GM23338 (cell line): ENCODE data around the gene PIR. TPM values are rescaled to one million over a fixed set of nuclear protein-coding genes. Genes with fewer than 3 reads are reported as not detected.

Source experiments
- ATAC-seq: fragments of 200-7000 bp; cut with Tn5 transposase; 3 replicates; pipeline ENCODE4 v1.9.1; 2020
- DNase-seq: peaks from one replicate; pipeline ENCODE4 v3.0.0-alpha.2; 2015; ENCODE audit warnings: low spot score
- H2AFZ ChIP-seq: fragments of 200-600 bp; sonication (generic); 2 replicates; pipeline ENCODE4 v1.8.0; 2016; ENCODE audit warnings: antibody characterized with exemption, mild to moderate bottlenecking, moderate library complexity
- H3F3A ChIP-seq: fragments of 200-600 bp; sonication (generic); replicated peaks from 2 replicates; pipeline ENCODE4 v1.8.0; 2017; ENCODE audit warnings: antibody characterized with exemption, mixed run types, low read depth
- H3K27ac ChIP-seq: fragments of 200-600 bp; sonication (generic); 2 replicates; pipeline ENCODE4 v1.6.1; 2016; ENCODE audit warnings: low read depth
- H3K27me3 ChIP-seq: fragments of 200-600 bp; sonication (generic); 2 replicates; pipeline ENCODE4 v1.8.0; 2016; ENCODE audit warnings: mild to moderate bottlenecking, mixed run types, moderate library complexity; ENCODE audit not compliant: insufficient read depth
- H3K36me3 ChIP-seq: fragments of 200-600 bp; sonication (generic); 2 replicates; pipeline ENCODE4 v1.8.0; 2016; ENCODE audit warnings: mild to moderate bottlenecking; ENCODE audit not compliant: insufficient read depth
- H3K4me1 ChIP-seq: fragments of 200-600 bp; sonication (generic); 2 replicates; pipeline ENCODE4 v1.8.0; 2016; ENCODE audit warnings: mild to moderate bottlenecking, moderate library complexity; ENCODE audit not compliant: insufficient read depth
- H3K4me2 ChIP-seq: fragments of 200-600 bp; sonication (generic); 2 replicates; pipeline ENCODE4 v1.7.1; 2017; ENCODE audit warnings: mixed run types
- H3K4me3 ChIP-seq: fragments of 200-600 bp; sonication (generic); 2 replicates; pipeline ENCODE4 v1.6.1; 2016; ENCODE audit warnings: mixed run types
- H3K79me2 ChIP-seq: fragments of 200-600 bp; sonication (generic); replicated peaks from 2 replicates; pipeline ENCODE4 v1.8.0; 2017; ENCODE audit warnings: mild to moderate bottlenecking; ENCODE audit not compliant: insufficient read depth
- H3K9me2 ChIP-seq: fragments of 200-600 bp; sonication (generic); 2 replicates; pipeline ENCODE4 v1.8.0; 2017; ENCODE audit not compliant: insufficient read depth
- H4K20me1 ChIP-seq: fragments of 200-600 bp; sonication (generic); replicated peaks from 2 replicates; pipeline ENCODE4 v1.8.0; 2017; ENCODE audit warnings: mild to moderate bottlenecking; ENCODE audit not compliant: insufficient read depth
- H3K27ac Mint-ChIP-seq: 2 replicates; pipeline ENCODE4 v1.8.0; 2020; ENCODE audit warnings: inconsistent platforms, mild to moderate bottlenecking, moderate library complexity, mixed read lengths
- H3K27me3 Mint-ChIP-seq: 3 replicates; pipeline ENCODE4 v1.8.0; 2022; ENCODE audit warnings: low read depth, mild to moderate bottlenecking, moderate library complexity, mixed read lengths, inconsistent platforms; ENCODE audit not compliant: insufficient read depth, poor library complexity
- H3K36me3 Mint-ChIP-seq: 3 replicates; pipeline ENCODE4 v1.8.0; 2021; ENCODE audit warnings: low read depth, mild to moderate bottlenecking, inconsistent platforms, moderate library complexity, mixed read lengths
- H3K4me1 Mint-ChIP-seq: 3 replicates; pipeline ENCODE4 v1.8.0; 2020; ENCODE audit warnings: mild to moderate bottlenecking, inconsistent platforms, mixed read lengths
- H3K4me3 Mint-ChIP-seq: 3 replicates; pipeline ENCODE4 v1.8.0; 2021; ENCODE audit warnings: moderate library complexity, mild to moderate bottlenecking, inconsistent platforms, mixed read lengths
- H3K9me3 Mint-ChIP-seq: 3 replicates; pipeline ENCODE4 v1.8.0; 2020; ENCODE audit warnings: moderate library complexity, mild to moderate bottlenecking, inconsistent platforms, mixed read lengths
- CREB1 ChIP-seq: fragments of 250-450 bp; sonication (Bioruptor Pico); IDR thresholded peaks from 2 replicates; pipeline ENCODE4 v1.5.0; 2020; ENCODE audit warnings: low read depth, mild to moderate bottlenecking, moderate library complexity
- ETS1 ChIP-seq: IDR thresholded peaks from 2 replicates; pipeline ENCODE4 v1.6.1; 2016; ENCODE audit warnings: antibody characterized with exemption
- EZH2 ChIP-seq: fragments of 200-600 bp; sonication (generic); IDR thresholded peaks from one replicate; pipeline ENCODE4 v1.8.0; 2017; ENCODE audit warnings: antibody characterized with exemption, mild to moderate bottlenecking, low read depth; ENCODE audit not compliant: unreplicated experiment
- EZH2phosphoT487 ChIP-seq: fragments of 200-600 bp; sonication (generic); IDR thresholded peaks from one replicate; pipeline ENCODE4 v1.8.1; 2018; ENCODE audit warnings: antibody characterized with exemption; ENCODE audit not compliant: unreplicated experiment
- JUNB ChIP-seq: IDR thresholded peaks from one replicate; pipeline ENCODE4 v1.6.1; 2016; ENCODE audit warnings: antibody characterized with exemption; ENCODE audit not compliant: unreplicated experiment
- NANOG ChIP-seq: IDR thresholded peaks from 2 replicates; pipeline ENCODE4 v1.6.1; 2016; ENCODE audit warnings: antibody characterized with exemption, borderline replicate concordance
- POLR2AphosphoS5 ChIP-seq: IDR thresholded peaks from 2 replicates; pipeline ENCODE4 v1.6.1; 2016; ENCODE audit warnings: antibody characterized with exemption, low read depth
- REST ChIP-seq: IDR thresholded peaks from one replicate; pipeline ENCODE4 v1.6.1; 2018; ENCODE audit warnings: antibody characterized with exemption; ENCODE audit not compliant: unreplicated experiment
- STAT1 ChIP-seq: IDR thresholded peaks from one replicate; pipeline ENCODE4 v1.6.1; 2016; ENCODE audit warnings: antibody characterized with exemption; ENCODE audit not compliant: unreplicated experiment
- ZNF114 ChIP-seq: fragments of 250-450 bp; sonication (Bioruptor Pico); IDR thresholded peaks from 2 replicates; pipeline ENCODE4 v1.5.0; 2020; ENCODE audit warnings: mild to moderate bottlenecking, moderate library complexity
- ZNF331 ChIP-seq: fragments of 250-450 bp; sonication (Bioruptor Pico); IDR thresholded peaks from 2 replicates; pipeline ENCODE4 v1.5.0; 2020; ENCODE audit warnings: low read depth, mild to moderate bottlenecking, moderate library complexity
- polyA plus RNA-seq: library from polyadenylated mRNA; unstranded; fragments of >200 nt; fragmentation: Nextera tagmentation; extraction: Ambion mirVana; gene quantifications from 2 replicates; pipeline ENCODE4 v1.2.1, GENCODE V29; 2016
- total RNA-seq: library from RNA; depleted of rRNA; stranded (reverse); fragments of >200 nt; shearing (Covaris generic); gene quantifications from 2 replicates; pipeline ENCODE4 v1.2.3, GENCODE V29; 2014
- TF ChIP-seq, protein P1 (sequence below): fragments of 250-450 bp; sonication (Bioruptor Pico); IDR thresholded peaks from 2 replicates; pipeline ENCODE4 v1.5.0; 2020; ENCODE audit warnings: mild to moderate bottlenecking, moderate library complexity
- TF ChIP-seq, protein P2 (sequence below), 2 experiments: fragments of 200-600 bp in 1 of 2; sonication (generic) in 1 of 2; conservative IDR thresholded peaks; 2 replicates each; pipeline versions ENCODE4 v1.5.1 to v1.6.1; 2016 to 2017; ENCODE audit warnings: antibody characterized with exemption in 2 of 2, low read depth in 2 of 2, mild to moderate bottlenecking in 2 of 2, moderate library complexity in 1 of 2

PIR gene
- total and polyA plus RNA-seq, 2 experiments from 2014 or later = 13.1 to 25.2 TPM

- no peak for ATAC-seq
- no peak overlapping the region for H2AFZ ChIP-seq
- no peak for DNase-seq
- H3K9me3 Mint-ChIP-seq = no peaks in the 10 kb centered on the region
- H4K20me1 ChIP-seq = no peaks in the 10 kb centered on the region
- H3K36me3 Mint-ChIP-seq = no peaks in the 10 kb centered on the region
- H3K4me1 Mint-ChIP-seq = peaks cover 8% of the 10 kb centered on the region; the same call in 2 of the 3 replicates
- no peak overlapping the region for H3K4me3 ChIP-seq
- H3K27me3 ChIP-seq = no peaks in the 10 kb centered on the region
- TF ChIP-seq EZH2phosphoT487 (no peak), EZH2 (no peak), CREB1 (CRISPR knock-in tag) (no peak), POLR2AphosphoS5 (no peak), STAT1 (no peak), NANOG (no peak), JUNB (no peak), REST (no peak), ZNF331 (CRISPR knock-in tag) (no peak), ZNF114 (CRISPR knock-in tag) (no peak), ETS1 (no peak)
- TF ChIP-seq, protein P1, sequence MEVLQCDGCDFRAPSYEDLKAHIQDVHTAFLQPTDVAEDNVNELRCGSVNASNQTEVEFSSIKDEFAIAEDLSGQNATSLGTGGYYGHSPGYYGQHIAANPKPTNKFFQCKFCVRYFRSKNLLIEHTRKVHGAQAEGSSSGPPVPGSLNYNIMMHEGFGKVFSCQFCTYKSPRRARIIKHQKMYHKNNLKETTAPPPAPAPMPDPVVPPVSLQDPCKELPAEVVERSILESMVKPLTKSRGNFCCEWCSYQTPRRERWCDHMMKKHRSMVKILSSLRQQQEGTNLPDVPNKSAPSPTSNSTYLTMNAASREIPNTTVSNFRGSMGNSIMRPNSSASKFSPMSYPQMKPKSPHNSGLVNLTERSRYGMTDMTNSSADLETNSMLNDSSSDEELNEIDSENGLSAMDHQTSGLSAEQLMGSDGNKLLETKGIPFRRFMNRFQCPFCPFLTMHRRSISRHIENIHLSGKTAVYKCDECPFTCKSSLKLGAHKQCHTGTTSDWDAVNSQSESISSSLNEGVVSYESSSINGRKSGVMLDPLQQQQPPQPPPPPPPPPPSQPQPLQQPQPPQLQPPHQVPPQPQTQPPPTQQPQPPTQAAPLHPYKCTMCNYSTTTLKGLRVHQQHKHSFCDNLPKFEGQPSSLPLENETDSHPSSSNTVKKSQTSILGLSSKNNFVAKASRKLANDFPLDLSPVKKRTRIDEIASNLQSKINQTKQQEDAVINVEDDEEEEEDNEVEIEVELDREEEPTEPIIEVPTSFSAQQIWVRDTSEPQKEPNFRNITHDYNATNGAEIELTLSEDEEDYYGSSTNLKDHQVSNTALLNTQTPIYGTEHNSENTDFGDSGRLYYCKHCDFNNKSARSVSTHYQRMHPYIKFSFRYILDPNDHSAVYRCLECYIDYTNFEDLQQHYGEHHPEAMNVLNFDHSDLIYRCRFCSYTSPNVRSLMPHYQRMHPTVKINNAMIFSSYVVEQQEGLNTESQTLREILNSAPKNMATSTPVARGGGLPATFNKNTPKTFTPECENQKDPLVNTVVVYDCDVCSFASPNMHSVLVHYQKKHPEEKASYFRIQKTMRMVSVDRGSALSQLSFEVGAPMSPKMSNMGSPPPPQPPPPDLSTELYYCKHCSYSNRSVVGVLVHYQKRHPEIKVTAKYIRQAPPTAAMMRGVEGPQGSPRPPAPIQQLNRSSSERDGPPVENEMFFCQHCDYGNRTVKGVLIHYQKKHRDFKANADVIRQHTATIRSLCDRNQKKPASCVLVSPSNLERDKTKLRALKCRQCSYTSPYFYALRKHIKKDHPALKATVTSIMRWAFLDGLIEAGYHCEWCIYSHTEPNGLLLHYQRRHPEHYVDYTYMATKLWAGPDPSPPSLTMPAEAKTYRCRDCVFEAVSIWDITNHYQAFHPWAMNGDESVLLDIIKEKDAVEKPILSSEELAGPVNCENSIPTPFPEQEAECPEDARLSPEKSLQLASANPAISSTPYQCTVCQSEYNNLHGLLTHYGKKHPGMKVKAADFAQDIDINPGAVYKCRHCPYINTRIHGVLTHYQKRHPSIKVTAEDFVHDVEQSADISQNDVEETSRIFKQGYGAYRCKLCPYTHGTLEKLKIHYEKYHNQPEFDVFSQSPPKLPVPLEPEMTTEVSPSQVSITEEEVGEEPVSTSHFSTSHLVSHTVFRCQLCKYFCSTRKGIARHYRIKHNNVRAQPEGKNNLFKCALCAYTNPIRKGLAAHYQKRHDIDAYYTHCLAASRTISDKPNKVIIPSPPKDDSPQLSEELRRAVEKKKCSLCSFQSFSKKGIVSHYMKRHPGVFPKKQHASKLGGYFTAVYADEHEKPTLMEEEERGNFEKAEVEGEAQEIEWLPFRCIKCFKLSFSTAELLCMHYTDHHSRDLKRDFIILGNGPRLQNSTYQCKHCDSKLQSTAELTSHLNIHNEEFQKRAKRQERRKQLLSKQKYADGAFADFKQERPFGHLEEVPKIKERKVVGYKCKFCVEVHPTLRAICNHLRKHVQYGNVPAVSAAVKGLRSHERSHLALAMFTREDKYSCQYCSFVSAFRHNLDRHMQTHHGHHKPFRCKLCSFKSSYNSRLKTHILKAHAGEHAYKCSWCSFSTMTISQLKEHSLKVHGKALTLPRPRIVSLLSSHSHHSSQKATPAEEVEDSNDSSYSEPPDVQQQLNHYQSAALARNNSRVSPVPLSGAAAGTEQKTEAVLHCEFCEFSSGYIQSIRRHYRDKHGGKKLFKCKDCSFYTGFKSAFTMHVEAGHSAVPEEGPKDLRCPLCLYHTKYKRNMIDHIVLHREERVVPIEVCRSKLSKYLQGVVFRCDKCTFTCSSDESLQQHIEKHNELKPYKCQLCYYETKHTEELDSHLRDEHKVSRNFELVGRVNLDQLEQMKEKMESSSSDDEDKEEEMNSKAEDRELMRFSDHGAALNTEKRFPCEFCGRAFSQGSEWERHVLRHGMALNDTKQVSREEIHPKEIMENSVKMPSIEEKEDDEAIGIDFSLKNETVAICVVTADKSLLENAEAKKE = no peak
- TF ChIP-seq, protein P2, sequence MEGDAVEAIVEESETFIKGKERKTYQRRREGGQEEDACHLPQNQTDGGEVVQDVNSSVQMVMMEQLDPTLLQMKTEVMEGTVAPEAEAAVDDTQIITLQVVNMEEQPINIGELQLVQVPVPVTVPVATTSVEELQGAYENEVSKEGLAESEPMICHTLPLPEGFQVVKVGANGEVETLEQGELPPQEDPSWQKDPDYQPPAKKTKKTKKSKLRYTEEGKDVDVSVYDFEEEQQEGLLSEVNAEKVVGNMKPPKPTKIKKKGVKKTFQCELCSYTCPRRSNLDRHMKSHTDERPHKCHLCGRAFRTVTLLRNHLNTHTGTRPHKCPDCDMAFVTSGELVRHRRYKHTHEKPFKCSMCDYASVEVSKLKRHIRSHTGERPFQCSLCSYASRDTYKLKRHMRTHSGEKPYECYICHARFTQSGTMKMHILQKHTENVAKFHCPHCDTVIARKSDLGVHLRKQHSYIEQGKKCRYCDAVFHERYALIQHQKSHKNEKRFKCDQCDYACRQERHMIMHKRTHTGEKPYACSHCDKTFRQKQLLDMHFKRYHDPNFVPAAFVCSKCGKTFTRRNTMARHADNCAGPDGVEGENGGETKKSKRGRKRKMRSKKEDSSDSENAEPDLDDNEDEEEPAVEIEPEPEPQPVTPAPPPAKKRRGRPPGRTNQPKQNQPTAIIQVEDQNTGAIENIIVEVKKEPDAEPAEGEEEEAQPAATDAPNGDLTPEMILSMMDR (conservative IDR thresholded peaks at IDR 0.05; ENCODE audit: low read depth in 2 of 2) = no peak
- H3K27ac ChIP-seq = no peak overlapping the region
- H3K27ac Mint-ChIP-seq = no peak overlapping the region
- no peaks in the 10 kb centered on the region for H3F3A ChIP-seq
- H3K27me3 Mint-ChIP-seq = no peaks in the 10 kb centered on the region
- no peaks in the 10 kb centered on the region for H3K79me2 ChIP-seq
- H3K9me2 ChIP-seq = no peaks in the 10 kb centered on the region
- no peak overlapping the region for H3K4me2 ChIP-seq
- no peaks in the 10 kb centered on the region for H3K4me1 ChIP-seq
- no peak overlapping the region for H3K4me3 Mint-ChIP-seq
- H3K36me3 ChIP-seq = no peaks in the 10 kb centered on the region
These were observed 152.3 kb downstream of the PIR start for GRCh38 chrX:15340867-15341266.
